GM21528 (cell line): ENCODE results near the gene GRM1.

Experiments
- ATAC-seq: cut with Tn5 transposase; IDR thresholded peaks from one replicate; pipeline ENCODE4 v1.9.1; 2021; ENCODE audit warnings: mild to moderate bottlenecking, moderate library complexity; ENCODE audit not compliant: unreplicated experiment, low FRiP score

Gene GRM1

DNA sequence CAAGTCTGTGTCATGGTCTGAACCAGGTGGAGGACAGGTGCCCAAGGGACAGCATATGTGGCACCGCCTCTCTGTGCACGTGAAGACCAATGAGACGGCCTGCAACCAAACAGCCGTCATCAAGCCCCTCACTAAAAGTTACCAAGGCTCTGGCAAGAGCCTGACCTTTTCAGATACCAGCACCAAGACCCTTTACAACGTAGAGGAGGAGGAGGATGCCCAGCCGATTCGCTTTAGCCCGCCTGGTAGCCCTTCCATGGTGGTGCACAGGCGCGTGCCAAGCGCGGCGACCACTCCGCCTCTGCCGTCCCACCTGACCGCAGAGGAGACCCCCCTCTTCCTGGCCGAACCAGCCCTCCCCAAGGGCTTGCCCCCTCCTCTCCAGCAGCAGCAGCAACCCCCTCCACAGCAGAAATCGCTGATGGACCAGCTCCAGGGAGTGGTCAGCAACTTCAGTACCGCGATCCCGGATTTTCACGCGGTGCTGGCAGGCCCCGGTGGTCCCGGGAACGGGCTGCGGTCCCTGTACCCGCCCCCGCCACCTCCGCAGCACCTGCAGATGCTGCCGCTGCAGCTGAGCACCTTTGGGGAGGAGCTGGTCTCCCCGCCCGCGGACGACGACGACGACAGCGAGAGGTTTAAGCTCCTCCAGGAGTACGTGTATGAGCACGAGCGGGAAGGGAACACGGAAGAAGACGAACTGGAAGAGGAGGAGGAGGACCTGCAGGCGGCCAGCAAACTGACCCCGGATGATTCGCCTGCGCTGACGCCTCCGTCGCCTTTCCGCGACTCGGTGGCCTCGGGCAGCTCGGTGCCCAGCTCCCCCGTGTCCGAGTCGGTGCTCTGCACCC is 405.2 kb downstream of the GRM1 start:
- ATAC-seq: no peak

DNA sequence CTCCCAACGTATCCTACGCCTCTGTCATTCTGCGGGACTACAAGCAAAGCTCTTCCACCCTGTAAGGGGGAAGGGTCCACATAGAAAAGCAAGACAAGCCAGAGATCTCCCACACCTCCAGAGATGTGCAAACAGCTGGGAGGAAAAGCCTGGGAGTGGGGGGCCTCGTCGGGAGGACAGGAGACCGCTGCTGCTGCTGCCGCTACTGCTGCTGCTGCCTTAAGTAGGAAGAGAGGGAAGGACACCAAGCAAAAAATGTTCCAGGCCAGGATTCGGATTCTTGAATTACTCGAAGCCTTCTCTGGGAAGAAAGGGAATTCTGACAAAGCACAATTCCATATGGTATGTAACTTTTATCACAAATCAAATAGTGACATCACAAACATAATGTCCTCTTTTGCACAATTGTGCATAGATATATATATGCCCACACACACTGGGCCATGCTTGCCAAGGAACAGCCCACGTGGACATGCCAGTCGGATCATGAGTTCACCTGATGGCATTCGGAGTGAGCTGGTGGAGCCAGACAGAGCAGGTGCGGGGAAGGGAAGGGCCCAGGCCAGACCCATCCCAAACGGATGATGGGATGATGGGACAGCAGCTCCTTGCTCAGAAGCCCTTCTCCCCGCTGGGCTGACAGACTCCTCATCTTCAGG is 406.0 kb downstream of the GRM1 start:
- ATAC-seq: no peak

DNA sequence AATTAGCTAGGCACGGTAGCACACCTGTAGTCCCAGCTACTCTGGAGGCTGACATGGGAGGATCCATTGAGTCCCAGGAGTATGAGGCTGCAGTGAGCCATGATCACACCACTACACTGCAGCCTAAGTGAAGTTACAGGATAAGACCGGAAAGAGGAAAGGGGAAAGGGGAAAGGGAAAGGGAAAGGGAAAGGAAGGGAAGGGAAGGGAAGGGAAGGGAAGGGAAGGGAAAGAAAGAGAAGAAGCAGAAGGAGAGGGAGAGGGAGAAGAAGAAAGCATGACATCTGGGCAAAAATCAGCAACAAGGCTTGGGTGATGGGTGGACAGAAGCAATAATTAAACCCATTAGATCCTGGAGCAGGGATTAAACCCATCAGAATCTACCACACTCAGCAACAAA is 413.0 kb downstream of the GRM1 start:
- ATAC-seq: no peak

DNA sequence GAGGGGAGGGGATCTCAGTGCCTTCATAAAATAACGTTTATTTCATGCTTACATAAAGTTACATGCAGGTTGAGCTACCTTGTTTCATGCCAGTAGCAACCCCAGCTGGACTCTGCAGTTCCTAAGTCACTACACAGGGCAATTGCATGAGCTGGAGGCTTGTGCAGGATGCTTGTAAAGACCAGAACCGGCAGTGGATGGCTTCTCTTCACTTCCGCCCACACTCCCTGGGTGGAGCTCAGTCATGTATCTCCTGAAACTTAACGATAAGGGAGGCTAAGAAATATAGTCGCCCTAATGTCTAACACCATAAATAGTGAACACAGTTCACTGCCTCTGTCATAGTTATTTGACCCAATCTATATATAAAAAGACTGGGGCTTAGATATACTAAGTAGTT is 415.3 kb downstream of the GRM1 start:
- ATAC-seq: no peak

DNA sequence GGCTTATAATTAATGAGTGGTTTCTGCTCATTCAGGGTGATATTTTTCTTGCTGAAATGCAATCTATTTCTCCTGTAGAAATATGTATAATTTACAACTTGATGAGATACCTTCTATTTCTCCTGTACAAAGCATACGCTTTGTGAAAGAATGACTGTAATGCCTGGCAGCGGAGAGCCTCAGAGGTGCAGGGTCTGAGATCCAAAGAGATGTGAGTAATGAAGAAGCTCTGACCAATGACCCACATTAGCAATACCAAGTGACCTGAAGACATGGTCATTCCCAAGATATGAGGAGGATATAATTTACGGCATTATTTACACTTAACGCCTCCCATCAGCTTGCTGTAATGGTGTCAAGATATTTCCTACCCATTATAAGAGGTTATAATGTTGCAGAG is 416.4 kb downstream of the GRM1 start:
- ATAC-seq: no peak

DNA sequence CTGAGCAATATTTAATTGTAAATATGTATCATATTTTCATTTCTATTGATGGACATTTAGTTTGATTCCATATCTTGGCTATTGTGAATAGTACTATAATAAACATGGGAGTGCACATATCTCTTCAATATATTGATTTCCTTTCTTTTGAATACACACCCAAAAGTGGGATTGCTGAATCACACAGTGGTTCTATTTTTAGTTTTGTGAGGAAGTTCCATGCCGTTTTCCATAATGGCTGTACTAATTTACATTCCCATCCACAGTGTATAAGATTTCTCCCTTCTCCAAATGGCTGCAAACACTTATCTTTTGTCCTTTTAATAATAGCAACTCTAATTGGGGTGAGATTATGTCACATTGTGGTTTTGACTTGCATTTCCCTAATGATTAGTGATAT is 428.0 kb downstream of the GRM1 start:
- no peak for ATAC-seq

DNA sequence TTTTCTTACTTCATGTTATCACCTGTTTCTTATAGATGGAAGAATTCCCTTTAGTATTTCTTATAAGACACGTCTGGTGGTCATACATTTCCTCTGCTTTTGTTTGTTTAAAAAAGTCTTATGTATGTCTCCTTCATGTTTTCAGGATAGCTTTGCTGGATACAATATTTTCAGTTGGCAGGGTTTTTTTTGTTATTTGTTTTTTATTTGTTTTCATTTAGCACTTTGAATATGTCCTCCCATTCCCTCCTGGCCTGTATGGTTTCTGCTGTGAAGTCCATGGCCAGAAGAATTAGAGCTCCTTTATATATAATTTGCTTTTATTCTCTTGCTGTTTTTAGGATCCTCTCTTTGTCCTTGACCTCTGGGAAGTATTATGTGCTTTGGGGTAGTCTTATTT is 432.1 kb downstream of the GRM1 start:
- no peak for ATAC-seq

DNA sequence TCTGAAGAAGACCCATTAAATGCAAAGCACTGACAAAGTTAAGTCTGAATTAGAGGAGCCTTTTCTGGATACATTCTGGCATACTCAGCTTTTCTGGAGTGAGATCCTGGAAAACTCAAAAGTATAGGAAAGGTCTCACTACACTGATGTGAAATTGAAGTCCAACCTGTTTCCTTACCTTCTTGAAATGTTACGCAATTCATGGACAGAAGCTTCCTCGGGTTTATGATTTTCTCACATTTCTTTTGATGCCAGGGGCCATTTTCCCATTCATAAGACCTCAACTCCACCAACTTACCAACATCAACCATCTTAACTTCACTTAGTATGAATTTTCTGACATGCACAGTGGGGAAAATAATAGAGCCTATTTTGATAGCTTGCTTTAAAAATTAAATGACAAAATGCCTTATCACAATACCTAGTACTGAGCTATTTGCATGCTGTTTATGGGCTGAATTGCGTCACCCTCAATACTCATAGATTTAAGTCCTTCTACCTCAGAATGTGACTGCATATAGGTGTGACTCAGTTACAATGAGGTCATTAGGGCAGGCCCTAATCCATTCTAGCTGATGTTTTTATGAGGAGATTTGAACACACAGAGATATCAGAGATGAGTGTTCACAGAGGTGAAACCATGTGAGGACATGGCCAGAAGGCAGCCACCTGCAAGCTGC is 441.4 kb downstream of the GRM1 start:
- no peak for ATAC-seq

DNA sequence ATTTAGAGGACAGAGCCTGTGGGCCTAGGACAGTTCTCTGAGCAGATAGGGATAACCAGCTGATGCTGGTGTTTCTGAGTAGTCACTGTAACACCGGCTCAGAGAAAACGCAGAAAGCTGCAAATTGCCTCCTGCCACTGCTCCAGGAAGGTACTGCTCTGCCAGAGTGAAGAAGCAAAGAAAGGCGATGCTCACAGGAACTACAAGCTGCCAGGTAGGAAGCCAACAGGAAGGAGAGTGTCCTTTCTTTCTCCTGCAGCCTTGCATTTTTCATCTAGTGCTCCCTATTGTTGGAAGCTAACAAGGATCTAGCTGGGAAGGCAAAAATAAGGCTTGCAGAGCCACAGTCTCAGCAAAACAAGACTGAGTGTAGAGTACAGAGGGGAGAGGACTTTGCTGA is 444.1 kb downstream of the GRM1 start:
- no peak for ATAC-seq

DNA sequence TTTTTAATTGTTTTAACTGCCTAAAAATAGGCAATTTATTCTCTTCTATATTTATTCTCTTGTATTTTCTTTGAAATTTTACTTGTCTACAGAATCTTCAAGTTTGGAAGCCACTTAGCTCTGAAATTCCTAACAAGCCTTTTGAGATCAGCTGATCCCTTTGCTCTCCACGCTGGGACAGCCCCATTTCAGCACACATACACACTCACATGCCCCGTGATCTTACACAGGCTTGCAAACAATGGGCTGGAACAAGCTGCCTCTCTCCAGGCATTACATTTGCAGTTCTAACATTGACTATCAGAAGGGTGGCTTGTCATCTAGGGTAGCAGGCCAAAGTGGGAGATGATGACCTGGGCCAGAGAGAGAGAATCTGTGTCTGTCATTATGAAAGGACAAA is 452.7 kb downstream of the GRM1 start:
- no peak for ATAC-seq

DNA sequence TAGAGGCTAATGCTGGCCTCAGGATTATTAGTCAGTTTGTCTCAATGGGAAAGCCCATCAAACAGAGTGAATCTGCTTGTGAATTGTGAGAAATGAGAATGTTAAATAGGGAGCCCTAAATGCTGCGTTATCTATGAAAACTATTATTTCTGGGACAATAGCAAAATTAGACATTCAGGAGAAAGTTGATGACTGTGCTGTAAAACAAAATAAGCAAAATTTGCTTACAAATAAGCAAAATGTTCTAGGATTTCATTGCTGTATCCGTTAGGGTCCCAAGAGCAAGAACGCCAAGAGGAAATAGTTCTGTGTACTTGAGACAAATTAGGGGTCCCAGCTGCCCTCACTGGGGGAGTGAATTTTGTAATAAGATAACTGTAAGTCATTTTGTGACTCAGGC is 455.5 kb downstream of the GRM1 start:
- ATAC-seq: no peak
